ENCODE results near the gene ANKFY1.
A peak's percentile ranks its signal among the peaks of the same experiment; 100 is the strongest.
"Not testable (repeated sequence)": the region's sequence is repeated elsewhere in the genome, so short reads cannot be mapped to it uniquely, and the experiment has no call there.

Gene ANKFY1

DNA sequence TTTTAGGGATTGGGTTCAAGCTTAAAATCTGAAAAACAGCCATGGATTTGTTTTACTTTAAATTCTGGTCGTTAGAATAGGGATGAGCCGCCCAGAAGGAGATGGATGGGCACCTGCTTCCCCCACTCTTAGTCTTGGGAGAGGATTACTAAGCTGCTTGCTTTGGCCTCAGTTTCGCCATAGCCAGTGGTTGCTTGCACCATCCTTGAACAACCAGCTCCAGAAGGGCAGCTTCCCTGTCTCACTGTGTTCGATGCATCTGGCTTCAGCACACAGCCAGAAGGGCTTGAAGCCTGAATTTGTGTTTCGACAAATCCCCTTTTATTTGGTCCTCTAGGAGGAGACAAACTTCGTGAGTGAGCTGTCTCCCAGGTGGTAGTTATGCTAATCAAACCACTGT is 113.7 kb downstream of the ANKFY1 start:
- peak; percentile 41 for DNase-seq

DNA sequence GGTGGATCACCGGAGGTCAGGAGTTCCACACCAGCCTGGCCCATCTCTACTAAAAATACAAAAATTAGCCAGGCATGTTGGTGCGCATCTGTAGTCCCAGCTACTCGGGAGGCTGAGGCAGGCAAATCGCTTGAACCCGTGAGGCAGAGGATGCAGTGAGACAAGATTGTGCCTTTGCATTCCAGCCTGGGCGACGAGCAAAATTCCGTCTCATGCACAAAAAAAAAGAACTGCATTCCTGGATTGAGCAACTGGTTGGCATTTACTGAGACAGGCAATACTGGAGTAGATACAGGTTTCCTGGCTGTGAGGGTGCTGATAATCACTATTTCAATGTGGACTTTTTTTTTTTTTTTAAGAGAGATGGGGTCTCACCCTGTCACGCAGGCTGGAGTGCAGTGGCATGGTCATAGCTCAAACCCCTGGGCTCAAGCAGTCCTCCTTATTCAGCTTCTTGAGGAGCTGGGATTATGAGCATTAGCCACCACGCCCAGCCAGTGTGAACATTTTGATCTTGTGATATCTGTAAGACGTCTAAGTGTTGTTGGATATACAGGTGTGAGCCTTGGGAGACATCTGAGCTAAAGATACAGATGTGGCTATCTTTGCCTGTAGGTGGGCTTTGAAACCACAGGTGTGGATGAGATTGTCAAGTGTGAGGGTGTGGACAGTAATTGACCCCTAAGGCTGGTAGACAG is 115.0 kb downstream of the ANKFY1 start:
- no peak for DNase-seq

DNA sequence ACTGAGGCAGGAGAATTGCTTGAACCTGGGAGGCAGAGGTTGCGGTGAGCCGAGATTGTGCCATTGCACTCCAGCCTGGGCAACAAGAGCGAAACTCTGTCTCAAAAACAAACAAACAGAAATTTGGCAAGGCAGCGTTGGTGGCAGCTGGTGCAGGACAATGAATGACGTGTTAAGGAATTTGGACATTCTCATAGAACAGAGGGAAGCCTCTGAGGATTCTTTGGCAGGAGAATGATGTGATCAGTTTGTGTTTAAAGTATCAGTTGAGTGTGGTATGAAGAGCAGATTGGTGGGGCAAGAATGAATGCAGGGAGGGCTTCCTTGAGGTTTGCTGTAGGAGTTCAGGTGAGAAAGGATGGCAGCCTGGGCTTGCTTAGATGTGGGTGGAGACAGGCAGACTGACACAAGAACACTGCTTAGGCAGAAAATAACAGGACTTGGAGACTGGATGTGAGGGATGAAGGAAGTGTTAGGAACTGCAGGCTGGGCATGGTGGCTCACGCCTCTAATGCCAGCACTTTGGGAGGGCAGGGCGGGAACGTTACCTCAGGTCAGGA is 115.9 kb downstream of the ANKFY1 start:
- DNase-seq, result no peak

DNA sequence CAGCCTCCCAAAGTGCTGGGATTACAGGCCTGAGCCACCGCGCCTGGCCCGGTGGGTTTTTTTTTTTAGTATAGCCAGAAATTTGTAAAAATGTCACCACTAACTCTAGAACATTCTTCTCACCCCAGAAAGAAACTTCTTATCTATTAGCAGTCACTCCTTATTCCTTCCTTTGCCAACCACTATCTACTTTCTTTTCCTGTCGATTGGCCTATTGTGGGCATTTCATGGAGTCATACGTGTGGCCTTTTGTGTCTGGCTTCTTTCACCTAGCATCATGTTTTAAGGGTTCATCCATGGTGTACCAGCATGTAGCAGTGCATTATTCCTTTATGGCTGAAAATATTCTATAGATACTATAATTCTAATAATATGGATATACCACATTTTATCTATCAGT is 117.1 kb downstream of the ANKFY1 start:
- no peak for DNase-seq

DNA sequence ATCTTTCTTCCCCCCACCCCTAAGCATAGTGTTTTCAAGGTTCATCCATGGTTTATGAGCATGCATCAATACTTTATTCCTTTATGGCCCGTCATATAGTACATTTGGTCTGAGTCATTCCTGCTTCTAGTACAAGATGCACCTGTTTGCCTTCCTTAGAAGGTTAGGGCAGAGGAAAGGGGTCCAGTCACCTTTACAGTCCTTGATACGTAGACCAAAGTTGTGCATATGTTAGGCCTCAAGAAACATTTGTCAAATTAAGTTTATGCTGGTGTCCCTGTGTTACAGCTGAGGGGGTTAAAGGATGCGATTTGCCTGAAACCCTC is 119.4 kb downstream of the ANKFY1 start:
- DNase-seq, result no peak

DNA sequence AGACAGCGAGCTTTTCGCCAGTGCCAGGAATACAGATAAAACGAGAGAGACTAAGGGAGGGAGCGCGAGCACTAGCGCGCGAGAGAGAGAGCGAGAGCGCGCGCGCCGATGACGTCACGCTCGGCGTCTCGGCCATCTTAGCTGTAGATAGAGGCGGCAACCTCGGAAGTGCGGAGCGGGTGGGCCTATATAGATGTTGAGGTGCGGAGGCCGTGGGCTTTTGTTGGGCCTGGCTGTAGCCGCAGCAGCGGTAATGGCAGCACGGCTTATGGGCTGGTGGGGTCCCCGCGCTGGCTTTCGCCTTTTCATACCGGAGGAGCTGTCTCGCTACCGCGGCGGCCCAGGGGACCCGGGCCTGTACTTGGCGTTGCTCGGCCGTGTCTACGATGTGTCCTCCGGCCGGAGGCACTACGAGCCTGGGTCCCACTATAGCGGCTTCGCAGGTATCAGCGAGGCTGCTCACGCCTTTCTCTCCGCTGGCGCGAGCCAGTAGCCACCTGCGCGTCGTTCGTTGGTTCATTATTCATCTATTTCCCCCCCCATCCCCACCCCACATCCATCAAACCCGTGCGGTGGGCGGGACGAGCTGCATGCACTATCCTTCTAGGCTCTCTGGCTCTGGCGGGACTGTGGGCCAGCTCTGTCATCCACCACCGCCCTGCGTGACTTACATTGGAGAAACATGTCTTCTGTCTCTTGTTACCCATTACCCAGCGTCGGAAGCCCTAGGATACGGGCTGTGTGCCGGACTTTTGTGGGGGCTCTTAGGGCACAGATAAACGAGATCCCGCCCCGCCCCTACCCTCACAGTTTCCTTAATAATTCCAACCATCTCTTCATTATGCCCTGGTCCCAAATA is 120.0 kb downstream of the ANKFY1 start:
- peak; percentile 43 for DNase-seq

DNA sequence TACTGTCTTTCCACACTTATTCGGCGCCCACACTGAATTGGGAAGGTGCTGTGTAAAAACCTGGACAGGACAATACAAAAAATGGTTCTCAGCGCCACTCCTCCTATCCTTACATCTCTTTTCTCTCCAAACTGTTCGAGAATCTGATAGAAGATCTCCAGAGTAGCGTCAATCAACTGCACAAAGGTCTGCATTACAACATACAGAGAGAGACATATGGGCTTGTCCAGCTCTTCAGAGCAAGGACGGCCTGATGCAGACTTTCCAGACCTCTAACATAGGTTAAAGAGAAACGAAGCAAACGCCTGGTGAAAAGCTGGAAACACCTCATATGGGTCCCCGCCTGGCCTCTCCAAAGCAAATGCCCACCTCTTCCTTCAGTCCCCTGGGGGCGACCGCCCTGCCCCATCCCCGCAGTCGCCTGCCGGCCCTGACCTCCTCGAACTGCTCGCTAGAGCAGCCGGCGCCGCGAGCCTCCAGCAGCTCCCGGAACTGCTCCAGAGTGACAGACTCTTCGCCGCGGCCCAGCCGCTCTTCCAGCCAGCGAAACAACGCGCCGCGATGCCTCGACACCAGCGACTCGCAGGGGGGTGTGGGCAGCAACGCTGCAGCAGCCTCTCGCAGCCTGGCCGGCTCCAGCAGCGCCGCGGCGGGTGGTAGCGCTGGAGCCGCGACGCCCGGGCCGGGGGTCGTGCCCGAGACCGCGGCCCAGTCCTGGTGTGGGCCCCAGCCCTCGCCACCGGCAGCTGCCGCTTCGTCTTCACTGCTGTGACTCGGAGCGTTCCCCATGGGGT is 121.5 kb downstream of the ANKFY1 start:
- DNase-seq, result no peak

DNA sequence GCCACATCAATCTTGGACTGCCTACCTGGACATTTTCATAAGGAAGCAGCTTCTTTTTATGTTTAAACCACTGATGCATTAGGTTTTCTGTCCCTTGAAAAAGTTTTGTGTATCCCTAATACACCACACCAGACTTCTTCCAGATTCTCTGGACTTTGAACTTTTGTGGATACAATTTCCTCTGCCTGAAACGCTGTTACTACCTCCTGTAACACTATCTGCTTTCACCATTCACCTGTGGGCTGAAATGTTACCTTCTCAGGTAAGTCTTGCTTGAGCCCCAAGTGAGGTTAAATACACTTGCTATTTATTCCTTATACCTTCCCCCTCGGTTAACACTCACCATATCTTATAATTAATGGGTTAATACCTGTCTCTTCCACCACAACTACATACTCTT is 123.7 kb downstream of the ANKFY1 start:
- DNase-seq, result no peak

DNA sequence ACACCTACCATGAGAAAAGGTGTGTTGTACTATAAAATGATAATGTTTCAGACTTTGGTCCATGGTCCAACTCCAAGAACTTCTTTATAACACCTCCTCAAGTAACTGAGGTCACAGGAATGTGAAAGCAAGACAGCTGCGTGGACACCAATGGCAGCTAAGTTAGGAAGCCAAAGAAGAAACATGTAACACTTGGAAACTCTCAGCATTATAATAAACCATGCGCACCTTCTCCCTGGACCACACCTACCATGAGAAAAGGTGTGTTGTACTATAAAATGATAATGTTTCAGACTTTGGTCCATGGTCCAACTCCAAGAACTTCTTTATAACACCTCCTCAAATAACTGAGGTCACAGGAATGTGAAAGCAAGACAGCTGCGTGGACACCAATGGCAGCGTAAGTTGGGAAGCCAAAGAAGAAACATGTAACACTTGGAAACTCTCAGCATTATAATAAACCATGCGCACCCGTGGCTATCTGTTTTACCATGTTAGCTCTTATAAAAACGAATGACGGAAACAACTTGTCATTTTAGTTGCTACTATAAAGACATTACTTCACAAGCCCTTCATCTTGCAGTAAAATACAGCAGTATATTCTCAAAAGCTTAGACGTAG is 124.8 kb downstream of the ANKFY1 start:
- DNase-seq, result not testable (repeated sequence)

DNA sequence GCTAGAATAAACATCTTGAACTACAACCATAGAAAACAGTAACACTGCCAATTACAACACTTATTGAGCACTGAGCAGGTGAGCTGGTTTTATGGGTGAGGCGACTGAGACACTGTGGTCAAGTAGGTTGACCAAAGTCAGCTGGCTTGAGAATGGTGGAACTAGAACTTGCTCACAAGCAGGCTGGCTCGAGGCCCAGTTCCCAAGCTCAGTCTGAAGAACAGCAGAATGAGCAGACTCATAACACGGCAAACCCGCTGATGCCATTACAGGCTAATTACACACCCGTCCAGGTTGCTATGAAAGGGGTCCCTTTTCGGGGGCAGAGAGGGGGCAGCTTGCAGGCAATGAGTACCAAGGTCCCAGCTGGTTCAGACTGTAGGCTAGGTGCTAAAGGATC is 127.4 kb downstream of the ANKFY1 start:
- no peak for DNase-seq

DNA sequence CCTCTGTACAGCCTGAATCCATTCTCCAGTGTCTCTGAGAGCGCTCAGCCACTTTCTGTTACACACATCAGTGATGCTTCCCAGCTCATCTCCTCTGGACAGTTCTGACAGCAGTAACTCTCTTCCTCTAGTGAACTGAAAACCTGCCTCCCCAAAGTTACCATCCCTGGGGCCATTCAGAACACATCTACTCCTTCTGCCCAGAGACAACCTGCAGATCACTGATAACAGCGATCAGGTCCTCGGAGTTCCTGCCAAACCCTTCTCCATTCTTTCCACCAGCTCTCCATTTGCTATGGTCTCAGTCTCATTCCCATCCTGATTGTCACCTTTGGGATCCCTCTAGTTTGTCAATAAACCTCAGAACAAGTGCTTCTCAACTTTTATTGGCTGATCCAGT is 128.3 kb downstream of the ANKFY1 start:
- DNase-seq, result no peak

DNA sequence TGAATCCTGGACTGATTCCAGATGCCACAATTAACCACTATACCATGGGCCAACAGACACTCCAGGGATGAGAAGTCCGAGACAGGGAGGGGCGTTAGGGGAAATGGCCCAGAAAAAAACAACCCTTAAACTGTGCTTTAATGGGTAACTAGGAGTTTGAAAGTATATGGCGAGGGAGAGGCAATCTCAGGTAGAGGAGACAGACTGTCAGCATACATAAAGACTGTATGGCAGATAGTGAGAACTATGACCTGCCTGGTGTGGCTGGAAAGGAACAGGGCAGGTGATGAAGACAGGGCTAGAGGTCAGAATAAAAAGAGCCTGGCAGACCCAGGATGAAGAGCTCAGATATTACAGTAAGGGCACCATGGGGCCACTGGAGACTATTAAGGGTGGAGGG is 129.1 kb downstream of the ANKFY1 start:
- no peak for DNase-seq

DNA sequence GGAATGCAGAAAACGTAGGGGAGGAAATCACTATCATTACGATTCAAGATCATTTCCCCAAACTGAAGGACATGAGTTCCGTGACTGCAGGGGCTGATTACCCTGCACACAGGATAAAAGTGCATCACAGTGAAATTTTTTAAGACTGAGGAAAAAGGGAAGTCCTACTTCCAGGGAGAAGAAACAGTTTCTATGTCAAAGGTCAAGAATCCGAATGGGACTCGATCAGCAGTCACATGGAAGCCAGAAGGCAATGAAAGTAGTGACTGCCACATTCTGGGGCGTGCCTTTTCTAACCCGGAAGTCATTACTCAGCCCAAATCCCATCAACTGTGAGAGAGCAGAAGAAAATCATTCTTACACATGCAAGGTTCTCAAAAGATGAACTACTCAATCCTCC is 133.1 kb downstream of the ANKFY1 start:
- no peak for DNase-seq

DNA sequence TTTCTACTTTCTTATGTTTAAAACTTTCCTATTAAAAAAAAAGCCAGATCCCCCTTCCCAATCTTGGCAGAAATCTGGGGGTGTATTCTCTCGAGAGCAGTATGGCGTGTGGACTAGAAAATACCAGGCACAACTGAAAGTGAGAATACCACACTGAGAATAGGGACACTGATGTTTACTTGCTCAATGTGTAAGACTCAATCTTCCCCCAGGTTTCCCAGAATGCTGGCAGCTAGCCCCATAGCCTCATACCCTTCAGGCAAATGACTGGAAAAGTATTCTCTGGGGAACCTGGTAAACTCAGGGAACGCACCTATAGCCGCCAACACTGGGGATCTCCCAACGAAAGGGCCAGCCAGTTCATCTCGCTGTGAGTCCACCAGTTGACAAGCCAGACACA is 136.2 kb downstream of the ANKFY1 start:
- no peak for DNase-seq

DNA sequence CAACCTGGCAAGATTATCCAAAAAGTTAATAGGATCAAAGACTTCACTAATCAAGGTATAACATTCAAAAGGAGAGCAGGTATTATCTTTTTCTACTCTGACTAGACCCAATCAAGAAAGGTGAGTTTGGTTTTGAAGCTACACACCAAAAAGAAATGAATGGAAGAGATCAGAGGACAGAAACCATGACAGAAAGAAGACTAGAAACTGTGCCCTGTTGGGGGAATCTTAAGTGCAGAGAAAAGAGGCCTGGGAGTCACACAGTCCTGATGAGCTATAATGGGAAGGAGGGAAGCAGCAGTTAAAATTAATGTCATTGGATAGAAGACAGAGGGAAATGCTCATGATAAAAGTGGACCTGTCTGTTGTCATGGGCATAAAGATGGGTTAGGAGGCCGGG is 138.2 kb downstream of the ANKFY1 start:
- no peak for DNase-seq

DNA sequence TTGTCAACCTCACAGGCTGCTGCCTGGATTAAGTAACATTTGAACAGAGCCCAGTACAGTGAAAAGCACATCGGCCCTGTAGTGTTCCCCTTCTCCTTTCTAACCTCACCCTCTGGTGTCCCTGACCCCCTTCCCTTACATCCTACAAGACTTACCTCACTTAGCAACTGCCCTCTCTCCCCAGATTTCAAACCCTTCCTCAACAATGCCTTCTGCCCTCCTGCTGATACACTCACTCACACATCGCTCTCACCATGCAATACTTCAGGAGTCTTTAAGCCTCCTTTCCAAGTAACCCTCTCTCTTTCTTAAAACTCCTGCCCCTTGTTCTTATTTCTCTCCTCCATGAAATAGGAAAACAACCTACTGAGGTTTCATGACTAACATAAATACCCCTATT is 138.8 kb downstream of the ANKFY1 start:
- no peak for DNase-seq

DNA sequence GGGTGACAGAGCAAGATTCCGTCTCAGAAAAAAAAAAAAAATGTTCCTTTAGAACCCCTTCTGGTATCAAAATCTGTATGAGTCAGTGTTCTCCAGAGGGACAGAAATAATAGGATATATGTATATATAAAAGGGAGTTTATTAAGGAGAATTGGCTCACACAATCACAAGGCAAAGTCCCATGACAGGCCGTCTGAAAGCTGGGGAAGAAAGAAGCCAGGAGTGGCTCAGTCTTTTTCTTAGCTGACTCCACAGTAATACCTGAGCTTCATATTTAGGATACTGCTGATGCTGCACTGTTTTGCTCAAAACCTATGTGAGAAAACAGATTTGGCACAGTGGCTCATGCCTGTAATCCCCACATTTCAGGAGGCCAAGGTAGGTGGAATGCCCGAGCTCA is 143.4 kb downstream of the ANKFY1 start:
- DNase-seq, result no peak

DNA sequence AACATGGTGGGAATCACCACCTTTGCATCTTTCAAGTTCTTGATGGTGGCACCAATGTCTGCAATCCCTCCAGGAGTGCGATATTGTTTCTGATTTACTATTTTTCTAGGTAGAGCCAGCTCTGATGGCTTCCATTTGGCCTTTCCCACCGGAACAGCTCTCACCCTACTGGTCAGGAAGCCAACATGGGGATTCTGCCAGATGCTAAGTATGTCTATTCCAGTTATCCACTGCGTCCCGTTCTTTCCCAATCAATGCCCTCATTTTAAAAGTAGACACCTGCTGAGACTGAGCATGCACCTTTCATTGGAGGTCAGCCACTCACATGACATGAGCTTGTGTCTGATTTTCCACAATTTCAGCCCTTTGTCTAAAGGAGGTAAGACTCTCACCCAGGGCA is 144.5 kb downstream of the ANKFY1 start:
- DNase-seq, result no peak

DNA sequence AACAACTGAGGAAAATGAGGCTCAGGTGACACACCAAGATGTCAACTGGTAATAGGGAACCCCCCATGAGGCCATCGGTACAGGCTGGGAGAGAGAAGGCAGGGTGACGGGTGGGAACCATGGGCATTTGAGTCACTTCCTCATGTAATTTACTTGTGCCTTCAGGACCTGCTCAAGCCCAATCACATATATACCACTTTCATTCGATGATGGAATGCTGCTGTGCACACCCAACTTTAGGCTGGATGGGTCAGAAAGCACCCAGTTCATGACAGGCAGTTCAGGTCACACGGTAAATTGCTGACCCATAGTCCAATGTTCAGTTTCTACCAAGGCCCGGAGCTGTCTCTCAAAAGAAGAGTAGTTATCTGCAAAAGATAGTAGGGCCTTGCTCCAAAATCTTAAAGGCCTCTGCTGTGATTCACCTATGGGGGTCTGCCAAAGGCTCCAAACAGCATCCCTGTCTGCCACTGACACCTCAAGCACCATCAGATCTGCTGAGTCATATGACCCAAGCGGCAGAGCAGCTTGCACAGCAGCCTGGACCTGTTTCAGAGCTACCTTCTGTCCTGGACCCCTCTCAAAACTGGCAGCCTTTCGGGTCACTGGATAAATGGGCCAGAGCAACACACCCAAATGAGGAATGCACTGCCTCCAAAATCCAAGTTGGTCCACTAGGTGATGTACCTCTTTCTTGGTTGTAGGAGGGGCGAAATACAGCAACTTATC is 145.6 kb downstream of the ANKFY1 start:
- DNase-seq, result no peak

DNA sequence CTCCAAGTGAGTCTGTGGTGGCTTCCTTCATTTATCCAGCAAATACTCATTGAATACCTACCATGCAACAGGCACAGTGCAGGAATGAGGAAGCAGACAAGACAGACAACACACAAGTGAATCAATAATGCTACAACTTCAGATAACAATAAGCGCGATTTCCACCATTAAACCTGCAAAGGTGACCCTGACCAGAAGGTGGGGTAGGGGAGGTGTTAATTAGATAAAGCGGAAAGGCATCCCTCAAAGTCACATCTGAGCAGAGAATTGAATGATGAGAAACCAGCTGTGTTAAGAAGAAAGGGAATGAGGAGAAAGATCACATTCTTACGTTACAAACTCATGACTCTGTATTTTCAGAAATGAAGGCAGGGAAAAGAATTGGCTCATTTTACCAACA is 147.3 kb downstream of the ANKFY1 start:
- DNase-seq, result no peak

Data from GF-D8 (cell line).